Nephron (organoid): ENCODE data around the gene CHRNA4.

ENCODE experiments used
- H3K27ac Mint-ChIP-seq, 3 experiments: 2 replicates each; pipeline ENCODE4 v1.8.0; 2020; ENCODE audit warnings: mixed read lengths in 3 of 3, mild to moderate bottlenecking in 2 of 3, moderate library complexity in 1 of 3
- H3K27me3 Mint-ChIP-seq: 2 replicates; pipeline ENCODE4 v1.8.0; 2021; ENCODE audit warnings: low read depth, mild to moderate bottlenecking, moderate library complexity, mixed read lengths
- H3K36me3 Mint-ChIP-seq: 2 replicates; pipeline ENCODE4 v1.8.0; 2020; ENCODE audit warnings: low read depth, mixed read lengths
- H3K4me1 Mint-ChIP-seq: 2 replicates; pipeline ENCODE4 v1.8.0; 2020; ENCODE audit warnings: mixed read lengths
- H3K4me3 Mint-ChIP-seq, 3 experiments: 2 replicates each; pipeline ENCODE4 v1.8.0; 2020; ENCODE audit warnings: mild to moderate bottlenecking in 3 of 3, mixed read lengths in 3 of 3, moderate library complexity in 2 of 3
- H3K9me3 Mint-ChIP-seq: 2 replicates; pipeline ENCODE4 v1.8.0; 2020; ENCODE audit warnings: mixed read lengths
- TF ChIP-seq, protein P1 (sequence below), 3 experiments: fragments of 200-600 bp; sonication (generic); IDR thresholded peaks; one replicate each; pipeline ENCODE4 v1.5.0; 2021; ENCODE audit warnings: antibody characterized with exemption in 3 of 3; ENCODE audit not compliant: unreplicated experiment in 3 of 3

Gene CHRNA4

DNA sequence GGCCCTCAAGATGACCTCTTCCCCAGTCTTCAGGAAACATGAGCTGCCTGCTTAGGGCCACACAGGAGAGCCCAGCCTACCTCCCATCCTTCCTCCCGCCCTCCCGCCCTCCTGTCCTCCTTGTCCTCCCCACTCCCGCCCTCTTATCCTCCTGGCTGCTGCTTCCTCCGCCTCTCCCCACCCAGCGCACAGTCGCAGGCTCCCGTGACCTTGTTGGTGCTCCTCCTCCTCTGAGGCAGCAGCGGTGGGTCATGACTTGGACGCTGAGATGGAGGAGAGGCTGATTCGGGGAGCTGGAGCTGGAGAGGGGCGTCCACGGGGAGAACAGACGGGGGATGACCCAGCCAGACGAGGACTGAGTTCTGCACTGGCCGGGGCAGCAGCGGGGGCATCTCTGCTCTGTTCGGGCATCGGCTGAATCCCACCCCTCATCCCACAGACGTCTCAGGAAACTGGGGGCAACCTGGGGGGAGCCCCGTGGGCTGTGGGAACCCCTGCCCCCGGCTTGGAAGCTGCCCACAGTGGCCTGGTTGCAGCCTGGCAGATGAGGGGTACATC is 32.4 kb downstream of the CHRNA4 start:
- peaks cover 6% of the 10 kb centered on the region for H3K36me3 Mint-ChIP-seq
- H3K27me3 Mint-ChIP-seq = peaks cover 5% of the 10 kb centered on the region
- no peak overlapping the region for H3K27ac Mint-ChIP-seq
- TF ChIP-seq, protein P1, sequence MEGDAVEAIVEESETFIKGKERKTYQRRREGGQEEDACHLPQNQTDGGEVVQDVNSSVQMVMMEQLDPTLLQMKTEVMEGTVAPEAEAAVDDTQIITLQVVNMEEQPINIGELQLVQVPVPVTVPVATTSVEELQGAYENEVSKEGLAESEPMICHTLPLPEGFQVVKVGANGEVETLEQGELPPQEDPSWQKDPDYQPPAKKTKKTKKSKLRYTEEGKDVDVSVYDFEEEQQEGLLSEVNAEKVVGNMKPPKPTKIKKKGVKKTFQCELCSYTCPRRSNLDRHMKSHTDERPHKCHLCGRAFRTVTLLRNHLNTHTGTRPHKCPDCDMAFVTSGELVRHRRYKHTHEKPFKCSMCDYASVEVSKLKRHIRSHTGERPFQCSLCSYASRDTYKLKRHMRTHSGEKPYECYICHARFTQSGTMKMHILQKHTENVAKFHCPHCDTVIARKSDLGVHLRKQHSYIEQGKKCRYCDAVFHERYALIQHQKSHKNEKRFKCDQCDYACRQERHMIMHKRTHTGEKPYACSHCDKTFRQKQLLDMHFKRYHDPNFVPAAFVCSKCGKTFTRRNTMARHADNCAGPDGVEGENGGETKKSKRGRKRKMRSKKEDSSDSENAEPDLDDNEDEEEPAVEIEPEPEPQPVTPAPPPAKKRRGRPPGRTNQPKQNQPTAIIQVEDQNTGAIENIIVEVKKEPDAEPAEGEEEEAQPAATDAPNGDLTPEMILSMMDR (IDR thresholded peaks at IDR 0.05; ENCODE audit: unreplicated experiment in 3 of 3) = no peak
- peaks cover 15% of the 10 kb centered on the region for H3K4me1 Mint-ChIP-seq
- H3K4me3 Mint-ChIP-seq = no peak overlapping the region
- H3K9me3 Mint-ChIP-seq = peaks cover 7% of the 10 kb centered on the region

DNA sequence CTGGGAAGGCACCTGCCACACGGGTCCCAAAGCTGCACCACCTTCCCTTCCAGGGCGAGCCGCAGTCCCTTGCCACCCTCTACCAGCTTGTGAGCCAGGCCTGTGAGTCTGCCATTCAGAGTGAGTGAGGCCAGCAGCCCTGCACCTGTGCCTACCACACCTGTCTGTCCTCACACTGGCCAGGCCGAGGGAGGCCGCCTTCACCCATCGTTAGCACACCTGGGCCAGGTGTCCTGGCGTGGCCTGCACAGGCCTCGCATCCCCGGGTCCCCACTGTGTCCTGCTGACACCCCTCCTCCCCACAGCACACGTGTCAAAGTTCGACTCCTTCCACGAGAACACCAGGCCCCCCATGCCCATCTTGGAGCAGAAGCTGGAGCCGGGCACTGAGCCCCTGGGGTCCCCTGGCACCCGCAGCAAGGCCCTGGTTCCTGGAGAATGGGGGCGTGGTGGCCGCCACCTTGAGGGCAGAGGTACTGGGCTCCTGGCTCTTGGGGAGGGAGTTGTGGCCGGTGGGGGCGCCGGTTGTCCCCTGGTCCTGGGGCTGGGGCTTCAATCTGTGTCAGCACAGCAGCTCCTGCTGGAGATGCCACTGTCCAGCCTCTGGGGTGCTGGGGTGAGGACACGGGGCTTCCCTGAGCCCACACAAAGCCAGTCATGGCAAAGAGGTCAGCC is 33.0 kb downstream of the CHRNA4 start:
- Mint-ChIP-seq H3K27ac (no peak overlapping the region), H3K9me3 (peaks cover 7% of the 10 kb centered on the region), H3K27me3 (peaks cover 4% of the 10 kb centered on the region), H3K4me3 (no peak overlapping the region), H3K36me3 (peaks cover 6% of the 10 kb centered on the region), H3K4me1 (peaks cover 22% of the 10 kb centered on the region)
- TF ChIP-seq, protein P1 (IDR thresholded peaks at IDR 0.05; ENCODE audit: unreplicated experiment in 3 of 3) = no peak

DNA sequence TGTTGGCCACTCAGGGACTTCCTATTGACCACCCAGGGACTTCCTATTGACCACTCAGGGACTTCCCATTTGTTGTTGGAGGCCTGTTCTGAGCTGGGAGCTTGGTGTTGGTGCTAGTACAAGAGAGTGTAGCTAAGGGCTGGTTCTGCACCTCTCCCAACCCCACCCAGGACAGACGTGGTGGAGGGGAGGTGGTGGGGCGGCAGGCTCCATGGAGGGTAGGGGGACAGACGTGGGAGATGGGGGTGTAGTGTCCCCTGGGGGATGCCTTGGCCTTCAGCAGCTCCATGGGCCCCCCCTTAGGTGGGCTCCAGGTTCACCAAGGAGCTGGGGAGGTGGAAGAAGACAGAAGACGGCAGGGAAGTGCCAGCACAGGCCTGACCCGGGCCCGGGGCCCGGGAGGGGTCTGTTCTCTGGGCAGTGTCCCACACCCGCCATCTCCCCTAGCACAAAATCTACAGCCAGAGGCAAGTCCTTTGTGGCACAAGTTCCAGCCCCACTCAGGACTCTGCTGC is 33.9 kb downstream of the CHRNA4 start:
- Mint-ChIP-seq H3K4me3 (no peak overlapping the region), H3K27ac (no peak overlapping the region), H3K4me1 (peaks cover 26% of the 10 kb centered on the region), H3K27me3 (peaks cover 4% of the 10 kb centered on the region), H3K9me3 (peaks cover 7% of the 10 kb centered on the region), H3K36me3 (peaks cover 6% of the 10 kb centered on the region)
- TF ChIP-seq, protein P1 (IDR thresholded peaks at IDR 0.05; ENCODE audit: unreplicated experiment in 3 of 3) = no peak

DNA sequence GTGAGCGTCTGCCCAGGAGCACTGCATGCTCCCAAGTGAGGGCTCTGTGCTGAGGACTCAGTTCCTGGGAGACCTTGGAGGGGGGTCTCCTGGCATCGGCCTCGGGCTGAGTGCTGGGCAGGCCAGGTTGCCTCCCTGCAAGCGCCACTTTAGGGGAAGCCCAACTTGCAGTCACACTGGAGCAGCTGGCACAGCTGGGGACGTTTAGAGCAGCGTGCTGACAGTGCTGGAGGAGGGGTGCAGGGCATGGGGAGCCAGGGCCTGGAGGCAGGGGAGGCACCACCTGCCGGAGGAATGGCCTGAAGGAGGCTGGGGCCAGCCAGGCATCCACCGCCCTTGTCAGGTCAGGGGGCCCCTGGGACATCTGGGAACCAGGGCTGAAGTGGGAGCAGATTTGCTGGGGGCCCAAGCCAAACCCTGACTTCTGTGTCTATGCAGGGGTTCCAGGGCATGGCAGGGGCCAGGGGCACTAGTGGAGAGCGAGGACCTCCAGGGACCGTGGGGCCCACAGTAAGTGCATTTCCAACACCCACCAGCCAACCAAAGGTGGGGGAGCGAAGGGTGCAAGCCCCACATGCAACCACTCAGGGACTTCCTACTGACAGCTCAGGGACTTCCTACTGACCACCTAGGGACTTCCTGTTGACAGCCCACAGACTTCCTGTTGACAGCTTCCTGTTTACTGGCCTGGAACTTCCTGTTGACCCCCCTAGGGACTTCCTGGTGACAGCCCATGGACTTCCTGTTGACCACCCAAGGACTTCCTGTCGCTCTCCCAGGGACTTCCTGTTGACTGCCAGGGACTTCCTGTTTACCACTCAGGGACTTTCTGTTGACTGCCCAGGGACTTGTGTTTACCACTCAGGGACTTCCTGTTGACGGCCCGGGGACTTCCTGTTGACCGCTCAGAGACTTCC is 34.6 kb downstream of the CHRNA4 start:
- Mint-ChIP-seq H3K4me1 (peaks cover 22% of the 10 kb centered on the region), H3K4me3 (no peak overlapping the region), H3K36me3 (peaks cover 2% of the 10 kb centered on the region), H3K9me3 (peaks cover 2% of the 10 kb centered on the region), H3K27ac (no peak overlapping the region), H3K27me3 (no peaks in the 10 kb centered on the region)
- TF ChIP-seq, protein P1 (IDR thresholded peaks at IDR 0.05; ENCODE audit: unreplicated experiment in 3 of 3) = no peak

DNA sequence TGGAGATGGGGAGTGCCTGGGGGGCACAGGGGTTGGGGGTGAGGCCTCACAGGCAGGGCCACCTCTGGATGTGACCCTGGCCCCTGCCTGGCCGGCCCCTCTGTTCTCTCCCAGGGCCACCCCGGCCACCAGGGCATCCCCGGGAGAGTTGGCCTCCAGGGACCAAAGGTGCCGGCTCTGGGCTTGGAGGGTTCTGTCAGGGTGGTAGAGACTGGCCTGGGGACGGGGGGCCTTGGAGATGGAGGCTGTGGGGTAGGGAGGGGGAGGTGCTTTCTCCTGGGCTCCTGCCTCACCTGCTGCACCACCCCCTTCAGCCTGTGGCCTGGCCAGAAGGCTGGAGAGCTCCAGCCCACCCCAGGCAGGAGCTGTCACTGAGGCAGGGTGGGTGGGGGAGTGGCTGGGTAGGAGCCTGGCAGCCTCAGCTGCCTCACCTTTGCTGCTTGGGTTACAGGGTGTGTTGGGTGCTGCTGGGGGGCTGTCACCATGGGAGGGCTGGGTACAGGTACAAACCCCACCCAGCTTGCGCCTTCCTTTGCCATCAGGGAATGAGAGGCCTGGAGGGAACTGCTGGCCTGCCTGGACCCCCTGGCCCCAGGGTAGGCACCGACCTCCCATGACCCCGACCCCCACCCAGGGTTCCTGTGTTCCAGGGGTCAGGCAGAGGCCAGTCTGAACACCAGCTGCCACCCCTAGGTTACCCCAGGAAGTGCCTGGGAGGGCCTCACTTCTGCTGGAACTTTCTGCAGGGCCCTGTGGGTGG is 35.4 kb downstream of the CHRNA4 start:
- Mint-ChIP-seq H3K36me3 (no peaks in the 10 kb centered on the region), H3K27ac (no peak overlapping the region), H3K27me3 (no peaks in the 10 kb centered on the region), H3K4me3 (no peak overlapping the region), H3K9me3 (no peaks in the 10 kb centered on the region), H3K4me1 (peaks cover 25% of the 10 kb centered on the region)
- TF ChIP-seq, protein P1 (IDR thresholded peaks at IDR 0.05; ENCODE audit: unreplicated experiment in 3 of 3) = no peak
